Neural progenitor cell (in vitro differentiated cells): ENCODE data around the gene NUDT6.

Experiments
- EZH2 ChIP-seq: fragments of 200-600 bp; sonication (generic); IDR thresholded peaks from 2 replicates; pipeline ENCODE4 v1.6.1; 2017; ENCODE audit warnings: antibody characterized with exemption, mild to moderate bottlenecking, moderate library complexity
- EZH2phosphoT487 ChIP-seq: fragments of 200-600 bp; sonication (generic); IDR thresholded peaks from 2 replicates; pipeline ENCODE4 v1.6.1; 2017; ENCODE audit warnings: antibody characterized with exemption
- TF ChIP-seq, protein P1 (sequence below): fragments of 200-600 bp; sonication (generic); IDR thresholded peaks from 2 replicates; pipeline ENCODE4 v1.5.1; 2017; ENCODE audit warnings: antibody characterized with exemption, mild to moderate bottlenecking

DNA sequence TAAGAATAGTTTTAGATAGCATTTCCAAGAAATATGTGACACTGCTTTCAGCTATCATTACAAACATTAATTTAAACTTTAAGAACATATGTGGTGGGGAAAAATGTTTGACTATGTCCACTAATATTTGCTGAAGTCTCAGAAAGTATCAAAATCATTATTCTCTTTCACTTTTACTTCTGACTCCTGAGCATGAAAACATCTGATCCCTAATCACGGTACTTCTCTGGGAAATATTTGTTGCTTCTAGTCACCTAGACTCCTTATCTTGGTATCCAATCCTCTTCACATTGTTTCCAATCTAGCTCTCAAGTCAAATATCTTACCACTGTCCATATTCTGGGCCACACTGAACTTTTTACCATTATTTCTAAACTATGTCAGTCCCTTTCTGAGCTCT, 10.8 kb downstream of the NUDT6 start:
- TF ChIP-seq, protein P1, sequence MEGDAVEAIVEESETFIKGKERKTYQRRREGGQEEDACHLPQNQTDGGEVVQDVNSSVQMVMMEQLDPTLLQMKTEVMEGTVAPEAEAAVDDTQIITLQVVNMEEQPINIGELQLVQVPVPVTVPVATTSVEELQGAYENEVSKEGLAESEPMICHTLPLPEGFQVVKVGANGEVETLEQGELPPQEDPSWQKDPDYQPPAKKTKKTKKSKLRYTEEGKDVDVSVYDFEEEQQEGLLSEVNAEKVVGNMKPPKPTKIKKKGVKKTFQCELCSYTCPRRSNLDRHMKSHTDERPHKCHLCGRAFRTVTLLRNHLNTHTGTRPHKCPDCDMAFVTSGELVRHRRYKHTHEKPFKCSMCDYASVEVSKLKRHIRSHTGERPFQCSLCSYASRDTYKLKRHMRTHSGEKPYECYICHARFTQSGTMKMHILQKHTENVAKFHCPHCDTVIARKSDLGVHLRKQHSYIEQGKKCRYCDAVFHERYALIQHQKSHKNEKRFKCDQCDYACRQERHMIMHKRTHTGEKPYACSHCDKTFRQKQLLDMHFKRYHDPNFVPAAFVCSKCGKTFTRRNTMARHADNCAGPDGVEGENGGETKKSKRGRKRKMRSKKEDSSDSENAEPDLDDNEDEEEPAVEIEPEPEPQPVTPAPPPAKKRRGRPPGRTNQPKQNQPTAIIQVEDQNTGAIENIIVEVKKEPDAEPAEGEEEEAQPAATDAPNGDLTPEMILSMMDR, result no peak
- TF ChIP-seq EZH2, result no peak
- no peak for TF ChIP-seq EZH2phosphoT487
